C4-2B (cell line): ENCODE measurements around the gene CTNNA3.

ENCODE experiments used
- ZFX ChIP-seq: fragments of 450-650 bp; IDR thresholded peaks from 2 replicates; pipeline ENCODE4 v1.6.1; 2017
- TF ChIP-seq, protein P1 (sequence below): fragments of 450-650 bp; conservative IDR thresholded peaks from 2 replicates; pipeline ENCODE4 v1.5.1; 2017; ENCODE audit warnings: mild to moderate bottlenecking

DNA sequence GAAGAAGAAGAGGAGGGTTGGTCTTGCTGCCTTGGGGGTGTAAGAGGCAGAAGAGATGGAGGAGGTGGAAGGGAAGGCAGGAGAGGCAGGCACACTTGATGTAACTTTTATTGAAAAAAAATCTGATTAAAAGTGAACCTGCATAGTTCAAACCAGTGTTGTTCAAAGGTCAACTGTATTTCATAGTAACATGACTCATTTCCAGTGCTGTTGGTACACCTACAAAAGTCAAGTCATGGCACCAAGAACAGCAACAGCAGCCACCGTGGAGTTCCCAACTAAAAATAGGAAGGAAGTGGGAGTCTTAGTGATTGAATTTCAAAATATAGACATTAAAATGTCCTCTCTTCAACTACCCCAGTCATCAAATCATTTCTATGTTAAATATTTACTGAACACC, 88.5 kb downstream of the CTNNA3 start:
- TF ChIP-seq, protein P1, sequence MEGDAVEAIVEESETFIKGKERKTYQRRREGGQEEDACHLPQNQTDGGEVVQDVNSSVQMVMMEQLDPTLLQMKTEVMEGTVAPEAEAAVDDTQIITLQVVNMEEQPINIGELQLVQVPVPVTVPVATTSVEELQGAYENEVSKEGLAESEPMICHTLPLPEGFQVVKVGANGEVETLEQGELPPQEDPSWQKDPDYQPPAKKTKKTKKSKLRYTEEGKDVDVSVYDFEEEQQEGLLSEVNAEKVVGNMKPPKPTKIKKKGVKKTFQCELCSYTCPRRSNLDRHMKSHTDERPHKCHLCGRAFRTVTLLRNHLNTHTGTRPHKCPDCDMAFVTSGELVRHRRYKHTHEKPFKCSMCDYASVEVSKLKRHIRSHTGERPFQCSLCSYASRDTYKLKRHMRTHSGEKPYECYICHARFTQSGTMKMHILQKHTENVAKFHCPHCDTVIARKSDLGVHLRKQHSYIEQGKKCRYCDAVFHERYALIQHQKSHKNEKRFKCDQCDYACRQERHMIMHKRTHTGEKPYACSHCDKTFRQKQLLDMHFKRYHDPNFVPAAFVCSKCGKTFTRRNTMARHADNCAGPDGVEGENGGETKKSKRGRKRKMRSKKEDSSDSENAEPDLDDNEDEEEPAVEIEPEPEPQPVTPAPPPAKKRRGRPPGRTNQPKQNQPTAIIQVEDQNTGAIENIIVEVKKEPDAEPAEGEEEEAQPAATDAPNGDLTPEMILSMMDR = no peak
- TF ChIP-seq ZFX = no peak
